HEK293 (cell line): ENCODE data around the gene POLR1F.

Experiments used
- CTCF ChIA-PET: fragments of 350-600 bp; formaldehyde crosslinking; extraction: SDS; loops from one replicate; lab custom pipeline; 2021; ENCODE audit warnings: antibody characterized with exemption; lab: Yijun Ruan, JAX
- POLR2A ChIA-PET: fragments of 300-600 bp; formaldehyde crosslinking; extraction: SDS; loops from one replicate; lab custom pipeline; 2020; ENCODE audit warnings: antibody characterized with exemption, inconsistent platforms; lab: Yijun Ruan, JAX
- H3K27ac ChIP-seq: fragments of 200-500 bp; sonication (Bioruptor generic); 2 replicates; pipeline ENCODE4 v1.5.1; 2014; ENCODE audit warnings: low read depth, low read length, control low read depth, inconsistent platforms; ENCODE audit errors: extremely low read depth
- H3K36me3 ChIP-seq, 2 experiments: fragments of 200-500 bp in 1 of 2; sonication (Bioruptor generic) in 1 of 2; 1 replicate in 1 of 2; 2 replicates in 1 of 2; pipeline ENCODE4 v1.5.1; 2014 to 2017; ENCODE audit warnings: inconsistent platforms in 2 of 2, low read length in 2 of 2; ENCODE audit not compliant: control insufficient read depth in 2 of 2, insufficient read depth in 1 of 2
- H3K4me1 ChIP-seq: fragments of 200-500 bp; sonication (Bioruptor generic); 2 replicates; pipeline ENCODE4 v1.5.1; 2014; ENCODE audit warnings: mild to moderate bottlenecking, low read length, inconsistent platforms; ENCODE audit not compliant: control insufficient read depth, insufficient read depth
- H3K4me3 ChIP-seq: 2 replicates; pipeline ENCODE4 v1.5.1; 2011; ENCODE audit warnings: low read depth, mild to moderate bottlenecking, control low read depth, low read length, moderate library complexity
- H3K9me3 ChIP-seq: fragments of 200-500 bp; sonication (Bioruptor generic); 2 replicates; pipeline ENCODE4 v1.5.1; 2014; ENCODE audit warnings: low read depth, low read length, inconsistent platforms; ENCODE audit not compliant: control insufficient read depth, insufficient read depth
- ATF2 ChIP-seq: fragments of 450-650 bp; formaldehyde crosslinking; IDR thresholded peaks from 2 replicates; pipeline ENCODE4 v1.5.1; 2016; ENCODE audit warnings: missing biosample characterization, missing genetic modification characterization, low read depth
- FEZF1 ChIP-seq: fragments of 450-650 bp; formaldehyde crosslinking; IDR thresholded peaks from 2 replicates; pipeline ENCODE4 v1.5.1; 2016; ENCODE audit warnings: missing biosample characterization, missing genetic modification characterization
- PRDM1 ChIP-seq: fragments of 450-650 bp; formaldehyde crosslinking; IDR thresholded peaks from 2 replicates; pipeline ENCODE4; 2016; ENCODE audit warnings: missing biosample characterization, missing genetic modification characterization
- PRDM2 ChIP-seq: fragments of 450-650 bp; formaldehyde crosslinking; IDR thresholded peaks from 2 replicates; pipeline ENCODE4 v1.5.1; 2016; ENCODE audit warnings: missing biosample characterization, missing genetic modification characterization, borderline replicate concordance
- ZFHX2 ChIP-seq: fragments of 450-650 bp; formaldehyde crosslinking; conservative IDR thresholded peaks from 2 replicates; pipeline ENCODE4 v1.5.1; 2016; ENCODE audit warnings: missing biosample characterization, missing genetic modification characterization
- ZNF184 ChIP-seq: fragments of 450-650 bp; IDR thresholded peaks from 2 replicates; pipeline ENCODE4 v1.5.1; 2018; ENCODE audit warnings: missing biosample characterization, mild to moderate bottlenecking, missing genetic modification characterization
- ZNF239 ChIP-seq: fragments of 450-650 bp; formaldehyde crosslinking; IDR thresholded peaks from 2 replicates; pipeline ENCODE4 v1.5.1; 2016; ENCODE audit warnings: missing biosample characterization, missing genetic modification characterization
- ZNF26 ChIP-seq: fragments of 450-650 bp; formaldehyde crosslinking; IDR thresholded peaks from 2 replicates; pipeline ENCODE4 v1.5.1; 2016; ENCODE audit warnings: missing biosample characterization, missing genetic modification characterization
- ZNF302 ChIP-seq: fragments of 450-650 bp; formaldehyde crosslinking; IDR thresholded peaks from 2 replicates; pipeline ENCODE4 v1.5.1; 2016; ENCODE audit warnings: missing biosample characterization, missing genetic modification characterization, low read depth
- ZNF324 ChIP-seq: fragments of 450-650 bp; formaldehyde crosslinking; IDR thresholded peaks from 2 replicates; pipeline ENCODE4 v1.5.1; 2016; ENCODE audit warnings: missing biosample characterization, missing genetic modification characterization
- ZNF404 ChIP-seq: fragments of 450-650 bp; formaldehyde crosslinking; IDR thresholded peaks from 2 replicates; pipeline ENCODE4 v1.5.1; 2017; ENCODE audit warnings: missing biosample characterization, missing genetic modification characterization
- ZNF48 ChIP-seq: fragments of 450-650 bp; formaldehyde crosslinking; IDR thresholded peaks from 2 replicates; pipeline ENCODE4 v1.5.1; 2016; ENCODE audit warnings: missing biosample characterization, missing genetic modification characterization
- ZNF529 ChIP-seq: fragments of 450-650 bp; formaldehyde crosslinking; IDR thresholded peaks from 2 replicates; pipeline ENCODE4 v1.5.1; 2017; ENCODE audit warnings: missing genetic modification characterization, missing biosample characterization; ENCODE audit not compliant: insufficient replicate concordance
- ZNF549 ChIP-seq: fragments of 450-650 bp; IDR thresholded peaks from 2 replicates; pipeline ENCODE4 v1.5.1; 2018; ENCODE audit warnings: missing biosample characterization, missing genetic modification characterization, mild to moderate bottlenecking, inconsistent platforms, moderate library complexity
- ZNF555 ChIP-seq: fragments of 450-650 bp; formaldehyde crosslinking; conservative IDR thresholded peaks from 2 replicates; pipeline ENCODE4 v1.5.1; 2017; ENCODE audit warnings: missing biosample characterization, mild to moderate bottlenecking, missing genetic modification characterization, inconsistent platforms
- ZNF558 ChIP-seq: fragments of 450-650 bp; formaldehyde crosslinking; IDR thresholded peaks from 2 replicates; pipeline ENCODE4 v1.5.1; 2016; ENCODE audit warnings: missing biosample characterization, missing genetic modification characterization
- ZNF624 ChIP-seq: fragments of 450-650 bp; formaldehyde crosslinking; IDR thresholded peaks from 2 replicates; pipeline ENCODE4 v1.5.1; 2017; ENCODE audit warnings: missing biosample characterization, missing genetic modification characterization
- ZNF654 ChIP-seq: fragments of 450-650 bp; formaldehyde crosslinking; IDR thresholded peaks from 2 replicates; pipeline ENCODE4 v1.5.1; 2016; ENCODE audit warnings: low read depth, missing biosample characterization, missing genetic modification characterization
- ZNF701 ChIP-seq: fragments of 450-650 bp; formaldehyde crosslinking; IDR thresholded peaks from 2 replicates; pipeline ENCODE4 v1.5.1; 2016; ENCODE audit warnings: missing biosample characterization, missing genetic modification characterization
- ZNF747 ChIP-seq: fragments of 450-650 bp; formaldehyde crosslinking; IDR thresholded peaks from 2 replicates; pipeline ENCODE4 v1.5.1; 2016; ENCODE audit warnings: missing biosample characterization, missing genetic modification characterization
- ZNF76 ChIP-seq: fragments of 450-650 bp; formaldehyde crosslinking; IDR thresholded peaks from 2 replicates; pipeline ENCODE4; 2016; ENCODE audit warnings: low read depth, missing biosample characterization, missing genetic modification characterization, borderline replicate concordance
- TF ChIP-seq, protein P1 (sequence below): fragments of 450-650 bp; formaldehyde crosslinking; IDR thresholded peaks from 2 replicates; pipeline ENCODE4; 2016; ENCODE audit warnings: missing biosample characterization, missing genetic modification characterization

The POLR1F gene

DNA sequence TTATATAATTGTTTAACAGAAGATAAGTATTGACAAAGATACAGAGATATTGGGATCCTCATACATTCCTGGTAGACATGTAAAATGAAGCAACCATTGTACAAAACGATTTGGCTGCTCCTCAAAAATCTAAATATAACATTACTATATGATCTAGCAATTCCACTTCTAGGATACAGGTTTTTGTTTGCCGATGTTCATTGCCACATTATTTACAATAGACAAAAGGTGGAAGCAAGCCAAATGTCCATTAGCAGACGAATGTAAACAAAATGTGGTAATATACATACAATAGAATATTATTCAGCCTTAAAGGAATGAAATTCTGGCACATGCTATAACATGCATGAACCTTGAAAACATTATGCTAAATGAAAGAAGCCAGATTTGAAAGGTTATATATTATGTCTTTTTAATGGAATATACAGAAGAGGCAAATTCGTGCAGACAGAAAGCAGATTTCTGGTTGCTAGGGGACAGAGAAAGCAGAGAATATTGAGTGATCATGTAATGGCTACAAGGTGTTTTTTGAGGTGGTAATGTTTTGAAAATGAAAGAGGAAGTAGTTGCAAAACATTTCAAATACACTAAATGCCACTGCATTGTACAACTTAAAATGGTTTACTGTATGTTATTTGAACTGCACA, 44.9 kb downstream of the POLR1F start:
- TF ChIP-seq ZNF26 (tag by site-specific recombination) (no peak), PRDM2 (tag by site-specific recombination) (no peak), FEZF1 (tag by site-specific recombination) (no peak), ZNF404 (no peak), ZNF529 (tag by site-specific recombination) (no peak), ZNF184 (tag by site-specific recombination) (no peak), ZNF239 (tag by site-specific recombination) (no peak)
- TF ChIP-seq, protein P1, sequence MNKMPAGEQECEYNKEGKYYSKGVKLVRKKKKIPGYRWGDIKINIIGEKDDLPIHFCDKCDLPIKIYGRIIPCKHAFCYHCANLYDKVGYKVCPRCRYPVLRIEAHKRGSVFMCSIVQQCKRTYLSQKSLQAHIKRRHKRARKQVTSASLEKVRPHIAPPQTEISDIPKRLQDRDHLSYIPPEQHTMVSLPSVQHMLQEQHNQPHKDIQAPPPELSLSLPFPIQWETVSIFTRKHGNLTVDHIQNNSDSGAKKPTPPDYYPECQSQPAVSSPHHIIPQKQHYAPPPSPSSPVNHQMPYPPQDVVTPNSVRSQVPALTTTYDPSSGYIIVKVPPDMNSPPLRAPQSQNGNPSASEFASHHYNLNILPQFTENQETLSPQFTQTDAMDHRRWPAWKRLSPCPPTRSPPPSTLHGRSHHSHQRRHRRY: no peak
- H3K27ac ChIP-seq: no peak overlapping the region
- POLR2A ChIA-PET: no interaction called here
- H3K4me3 ChIP-seq: no peak overlapping the region
- no peaks in the 10 kb centered on the region for H3K36me3 ChIP-seq
- CTCF ChIA-PET: interaction anchor here (0.6 kb wide), 1 partner anchor 1059 kb away, joined by 4 read pairs; no protein-coding TSS in a partner anchor
- H3K9me3 ChIP-seq: no peaks in the 10 kb centered on the region
- no peaks in the 10 kb centered on the region for H3K4me1 ChIP-seq

DNA sequence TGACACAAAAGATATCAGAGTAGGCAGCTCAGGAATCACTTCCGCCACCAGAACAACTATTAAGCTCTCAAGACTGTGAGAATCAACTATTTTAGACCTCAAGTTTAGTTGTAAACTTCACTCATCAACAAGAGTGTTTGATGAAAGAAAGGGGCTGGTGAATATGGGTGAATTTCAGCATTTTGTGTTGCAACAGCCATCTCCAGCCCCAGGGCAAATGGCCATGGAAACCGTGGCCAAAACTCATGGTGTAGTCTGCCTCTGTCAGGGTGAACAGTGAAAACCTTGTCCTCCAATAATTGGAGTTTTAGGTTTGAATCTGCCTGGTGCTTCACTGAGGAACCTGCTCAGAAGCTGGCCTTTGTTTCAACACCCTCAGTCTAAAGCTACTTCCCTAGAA, 60.0 kb downstream of the POLR1F start:
- Histone ChIP-seq H3K36me3 (no peaks in the 10 kb centered on the region), H3K27ac (no peak overlapping the region), H3K9me3 (no peaks in the 10 kb centered on the region), H3K4me3 (no peak overlapping the region), H3K4me1 (no peaks in the 10 kb centered on the region)
- POLR2A ChIA-PET: no interaction called here
- TF ChIP-seq ZFHX2 (tag by site-specific recombination) (no peak), ZNF76 (tag by site-specific recombination) (no peak), ZNF48 (no peak), ZNF302 (tag by site-specific recombination) (no peak), ATF2 (tag by site-specific recombination) (no peak), ZNF701 (tag by site-specific recombination) (no peak), PRDM1 (tag by site-specific recombination) (no peak), ZNF624 (no peak), ZNF558 (no peak), ZNF549 (tag by site-specific recombination) (no peak), ZNF747 (tag by site-specific recombination) (no peak), ZNF555 (no peak), ZNF654 (tag by site-specific recombination) (no peak), ZNF324 (tag by site-specific recombination) (no peak)
- TF ChIP-seq, protein P1: no peak
- CTCF ChIA-PET: interaction anchor here (0.8 kb wide), 1 partner anchor 617 kb away, joined by 3 read pairs; no protein-coding TSS in a partner anchor
